A673 (cell line): ENCODE measurements around the gene LBR. TPM values are rescaled to one million over a fixed set of nuclear protein-coding genes. Genes with fewer than 3 reads are reported as not detected.

Experiments
- BruUV-seq: library from RNA; stranded (reverse); fragments of 400-500 nt; replicated peaks from 2 replicates; lab custom pipeline; 2021; lab: Mats Ljungman, UMichigan
- CTCF ChIA-PET: fragments of 300-600 bp; sonication (Branson Sonifier 250); formaldehyde crosslinking; loops from one replicate; lab custom pipeline; 2022; ENCODE audit warnings: antibody characterized with exemption; lab: Charles Lee
- POLR2A ChIA-PET: fragments of 300-600 bp; sonication (Branson Sonifier 250); formaldehyde crosslinking; loops from one replicate; lab custom pipeline; 2022; ENCODE audit warnings: antibody characterized with exemption; ENCODE audit not compliant: low non-redundant PET; lab: Charles Lee
- DNase-seq: peaks from one replicate; pipeline ENCODE4 v3.0.0-alpha.2; 2015; ENCODE audit warnings: low spot score
- H3K27ac ChIP-seq: fragments of 200-600 bp; sonication (generic); 2 replicates; pipeline ENCODE4 v1.5.1; 2016; ENCODE audit warnings: mixed run types, low read depth, mild to moderate bottlenecking, mixed read lengths, antibody characterized with exemption, low read length; ENCODE audit not compliant: poor library complexity, severe bottlenecking
- H3K27me3 ChIP-seq: fragments of 200-600 bp; sonication (generic); replicated peaks from 2 replicates; pipeline ENCODE4 v1.6.1; 2017; ENCODE audit warnings: mixed run types, low read depth, mild to moderate bottlenecking, mixed read lengths, antibody characterized with exemption, low read length; ENCODE audit not compliant: insufficient read depth, poor library complexity
- H3K36me3 ChIP-seq: fragments of 200-600 bp; sonication (generic); 2 replicates; pipeline ENCODE4 v1.6.1; 2016; ENCODE audit warnings: mixed run types, mild to moderate bottlenecking, mixed read lengths, antibody characterized with exemption, low read length; ENCODE audit not compliant: insufficient read depth, poor library complexity, severe bottlenecking
- H3K4me1 ChIP-seq: fragments of 200-600 bp; sonication (generic); 2 replicates; pipeline ENCODE4 v1.6.1; 2017; ENCODE audit warnings: mixed run types, mild to moderate bottlenecking, mixed read lengths, antibody characterized with exemption, low read length; ENCODE audit not compliant: insufficient read depth, poor library complexity, severe bottlenecking
- H3K4me3 ChIP-seq: fragments of 200-600 bp; sonication (generic); 2 replicates; pipeline ENCODE4 v1.5.1; 2016; ENCODE audit warnings: low read depth, mixed run types, mild to moderate bottlenecking, mixed read lengths, low read length; ENCODE audit not compliant: poor library complexity, severe bottlenecking
- H3K9me3 ChIP-seq: fragments of 200-600 bp; sonication (generic); 2 replicates; pipeline ENCODE4 v1.6.1; 2016; ENCODE audit warnings: mixed run types, low read depth, mild to moderate bottlenecking, mixed read lengths, antibody characterized with exemption, low read length; ENCODE audit not compliant: poor library complexity, severe bottlenecking
- EZH2 ChIP-seq: fragments of 200-600 bp; sonication (generic); IDR thresholded peaks from 2 replicates; pipeline ENCODE4 v1.6.1; 2017; ENCODE audit warnings: borderline replicate concordance, low read depth, mild to moderate bottlenecking, mixed read lengths, antibody characterized with exemption, low read length; ENCODE audit not compliant: poor library complexity, severe bottlenecking
- intact Hi-C: fragments of 100-400 bp; cut with micrococcal nuclease; formaldehyde crosslinking; loops from one replicate; pipeline ENCODE4 v1.10.0; 2022; ENCODE audit not compliant: unreplicated experiment
- total RNA-seq: library from RNA; stranded (reverse); gene quantifications from 2 replicates; pipeline ENCODE4 v1.2.3, GENCODE V29; 2021
- TF ChIP-seq, protein P1 (sequence below): fragments of 300-800, 200-600 bp; sonication (generic); conservative IDR thresholded peaks from 2 replicates; pipeline ENCODE4 v1.5.1; 2017; ENCODE audit warnings: low read depth, mild to moderate bottlenecking, antibody characterized with exemption, low read length, moderate library complexity, mixed read lengths

Gene LBR
- total RNA-seq, 1 experiment from 2014 or later, result 147 TPM

DNA sequence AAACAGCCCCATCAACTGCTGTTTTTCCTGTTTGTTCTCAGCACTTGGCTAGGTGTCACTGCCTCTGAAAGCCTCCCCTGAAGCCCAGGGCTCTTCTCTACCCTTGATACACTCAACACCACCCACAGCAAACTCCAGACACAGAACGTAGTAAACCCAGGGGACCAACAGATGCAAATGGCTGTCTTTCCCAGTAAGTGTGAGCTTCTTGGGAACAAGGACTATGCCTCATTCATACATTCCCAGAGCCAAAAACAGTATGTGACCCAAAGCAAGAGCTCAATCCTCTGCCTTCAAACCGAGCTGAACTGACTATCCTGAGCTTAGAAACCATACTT, 4.4 kb downstream of the LBR start:
- H3K27ac ChIP-seq, result no peak overlapping the region
- intact Hi-C loops, result no loop called here

DNA sequence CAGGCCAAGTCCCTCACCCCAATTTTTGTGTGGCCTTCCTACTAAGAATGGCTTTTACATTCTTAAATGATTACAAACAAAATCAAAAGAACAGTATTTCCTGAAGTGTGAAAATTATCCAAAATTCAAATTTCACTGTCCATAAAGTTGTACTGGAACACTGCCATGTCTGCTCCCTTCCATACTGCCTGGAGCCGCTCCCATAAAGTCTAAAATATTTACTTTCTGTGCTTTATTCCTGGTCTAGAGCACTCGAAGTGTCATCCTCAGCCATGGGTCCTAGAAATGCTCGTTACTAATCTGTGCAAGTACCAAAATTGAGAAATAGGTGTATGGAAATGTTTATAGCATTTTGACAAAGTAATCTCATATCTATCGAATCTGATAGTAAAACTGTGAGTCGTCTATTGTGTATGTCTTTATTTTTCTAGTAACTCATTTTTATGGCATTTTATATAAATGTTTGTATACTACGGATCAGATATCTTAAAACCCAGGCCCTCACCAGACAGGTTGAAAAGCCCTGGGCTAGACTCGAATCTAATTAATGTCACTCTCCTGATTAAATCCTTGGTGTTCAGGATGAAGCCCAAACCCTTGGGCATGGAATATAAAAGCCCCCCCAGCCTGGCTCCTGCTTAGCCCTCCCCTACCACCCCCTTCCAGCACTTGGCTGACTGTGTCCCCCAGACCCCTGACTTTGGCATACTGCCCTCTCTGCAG, 4.9 kb downstream of the LBR start:
- ChIA-PET CTCF (no interaction called here), POLR2A (interaction anchor here (0.6 kb wide), 1 partner anchor 1029 kb away, joined by 7 read pairs; no protein-coding TSS in a partner anchor)
- no peaks in the 10 kb centered on the region for H3K27me3 ChIP-seq
- DNase-seq, result no peak
- H3K4me3 ChIP-seq, result no peak overlapping the region
- no peak for TF ChIP-seq EZH2
- TF ChIP-seq, protein P1, sequence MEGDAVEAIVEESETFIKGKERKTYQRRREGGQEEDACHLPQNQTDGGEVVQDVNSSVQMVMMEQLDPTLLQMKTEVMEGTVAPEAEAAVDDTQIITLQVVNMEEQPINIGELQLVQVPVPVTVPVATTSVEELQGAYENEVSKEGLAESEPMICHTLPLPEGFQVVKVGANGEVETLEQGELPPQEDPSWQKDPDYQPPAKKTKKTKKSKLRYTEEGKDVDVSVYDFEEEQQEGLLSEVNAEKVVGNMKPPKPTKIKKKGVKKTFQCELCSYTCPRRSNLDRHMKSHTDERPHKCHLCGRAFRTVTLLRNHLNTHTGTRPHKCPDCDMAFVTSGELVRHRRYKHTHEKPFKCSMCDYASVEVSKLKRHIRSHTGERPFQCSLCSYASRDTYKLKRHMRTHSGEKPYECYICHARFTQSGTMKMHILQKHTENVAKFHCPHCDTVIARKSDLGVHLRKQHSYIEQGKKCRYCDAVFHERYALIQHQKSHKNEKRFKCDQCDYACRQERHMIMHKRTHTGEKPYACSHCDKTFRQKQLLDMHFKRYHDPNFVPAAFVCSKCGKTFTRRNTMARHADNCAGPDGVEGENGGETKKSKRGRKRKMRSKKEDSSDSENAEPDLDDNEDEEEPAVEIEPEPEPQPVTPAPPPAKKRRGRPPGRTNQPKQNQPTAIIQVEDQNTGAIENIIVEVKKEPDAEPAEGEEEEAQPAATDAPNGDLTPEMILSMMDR, result no peak
- H3K36me3 ChIP-seq, result peaks cover 44% of the 10 kb centered on the region
- peaks cover 39% of the 10 kb centered on the region for H3K4me1 ChIP-seq
- intact Hi-C loops, result no loop called here
- no peak overlapping the region for H3K27ac ChIP-seq
- no TSS peak for BruUV-seq
- no peaks in the 10 kb centered on the region for H3K9me3 ChIP-seq

More for the DNA sequence above, 4.4 kb downstream of the LBR start:
- peaks cover 39% of the 10 kb centered on the region for H3K4me1 ChIP-seq
- no peaks in the 10 kb centered on the region for H3K9me3 ChIP-seq
- no peak for TF ChIP-seq EZH2
- TF ChIP-seq, protein P1, result no peak
- CTCF ChIA-PET, result no interaction called here
- H3K27me3 ChIP-seq, result no peaks in the 10 kb centered on the region
- BruUV-seq, result no TSS peak
- DNase-seq, result no peak
- no peak overlapping the region for H3K4me3 ChIP-seq
- POLR2A ChIA-PET, result no interaction called here
- H3K36me3 ChIP-seq, result peaks cover 38% of the 10 kb centered on the region

DNA sequence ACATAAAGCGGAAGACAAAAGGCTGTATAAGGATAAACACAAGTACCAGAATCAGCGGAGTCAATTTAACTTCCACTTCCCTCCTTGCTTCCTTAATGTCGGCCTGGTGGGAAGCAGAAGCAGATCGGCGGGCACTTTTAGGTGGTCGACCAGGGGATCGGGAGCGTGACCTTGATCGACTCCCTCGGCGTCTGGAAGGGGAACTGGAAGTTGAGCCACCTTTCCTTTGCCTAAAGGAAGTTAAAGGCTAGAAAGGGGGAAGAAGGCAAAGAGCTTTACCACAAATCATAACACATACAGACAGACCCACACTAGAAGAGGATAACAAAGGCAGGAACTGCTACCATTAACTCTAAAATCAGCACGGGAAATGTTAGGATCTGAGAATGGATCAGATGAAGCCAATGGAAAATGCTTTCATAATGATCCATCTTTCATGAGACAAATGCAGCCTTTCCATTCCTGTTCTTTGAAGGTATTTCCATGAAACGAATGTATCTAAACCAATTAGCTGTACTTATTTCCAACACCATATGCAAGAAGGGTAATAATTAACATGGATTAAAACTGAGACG, 5.7 kb downstream of the LBR start:
- H3K27ac ChIP-seq, result no peak overlapping the region
- H3K36me3 ChIP-seq, result peaks cover 52% of the 10 kb centered on the region
- DNase-seq, result no peak
- BruUV-seq, result no TSS peak
- intact Hi-C loops, result no loop called here
- no peak overlapping the region for H3K4me3 ChIP-seq
- TF ChIP-seq, protein P1, result no peak
- TF ChIP-seq EZH2, result no peak
- H3K4me1 ChIP-seq, result peaks cover 43% of the 10 kb centered on the region
- ChIA-PET CTCF (no interaction called here), POLR2A (interaction anchor here (0.6 kb wide), 1 partner anchor 1030 kb away, joined by 7 read pairs; no protein-coding TSS in a partner anchor)
- H3K9me3 ChIP-seq, result no peaks in the 10 kb centered on the region
- no peaks in the 10 kb centered on the region for H3K27me3 ChIP-seq
